Nephron progenitor cell (in vitro differentiated cells): ENCODE measurements around the gene GOLIM4.

Experiments
- DNase-seq: peaks from one replicate; pipeline ENCODE4 v3.0.0; 2021
- H3K27ac Mint-ChIP-seq: 2 replicates; pipeline ENCODE4 v1.8.0; 2021; ENCODE audit warnings: mild to moderate bottlenecking, moderate library complexity, mixed read lengths
- H3K27me3 Mint-ChIP-seq: 2 replicates; pipeline ENCODE4 v1.8.0; 2021; ENCODE audit warnings: mild to moderate bottlenecking, low read depth, mixed read lengths; ENCODE audit not compliant: poor library complexity
- H3K36me3 Mint-ChIP-seq: 2 replicates; pipeline ENCODE4 v1.8.0; 2021; ENCODE audit warnings: low read depth, mixed read lengths
- H3K4me1 Mint-ChIP-seq: 2 replicates; pipeline ENCODE4 v1.8.0; 2021; ENCODE audit warnings: mixed read lengths
- H3K4me3 Mint-ChIP-seq: 2 replicates; pipeline ENCODE4 v1.8.0; 2021; ENCODE audit warnings: mild to moderate bottlenecking, moderate library complexity, mixed read lengths
- H3K9me3 Mint-ChIP-seq: 2 replicates; pipeline ENCODE4 v1.8.0; 2021; ENCODE audit warnings: mild to moderate bottlenecking, moderate library complexity, mixed read lengths
- CTCF ChIP-seq: fragments of 200-600 bp; sonication (generic); IDR thresholded peaks from 2 replicates; pipeline ENCODE4 v1.5.0; 2021; ENCODE audit warnings: antibody characterized with exemption

Gene GOLIM4

GRCh38 chr3:168030577-168030976 is 65.1 kb downstream of the GOLIM4 start:
- no peak for DNase-seq
- no peak for TF ChIP-seq CTCF
- no peaks in the 10 kb centered on the region for H3K4me1 Mint-ChIP-seq
- peaks cover 60% of the 10 kb centered on the region for H3K36me3 Mint-ChIP-seq
- H3K27me3 Mint-ChIP-seq, result no peaks in the 10 kb centered on the region
- no peak overlapping the region for H3K4me3 Mint-ChIP-seq
- no peak overlapping the region for H3K27ac Mint-ChIP-seq
- no peaks in the 10 kb centered on the region for H3K9me3 Mint-ChIP-seq

DNA sequence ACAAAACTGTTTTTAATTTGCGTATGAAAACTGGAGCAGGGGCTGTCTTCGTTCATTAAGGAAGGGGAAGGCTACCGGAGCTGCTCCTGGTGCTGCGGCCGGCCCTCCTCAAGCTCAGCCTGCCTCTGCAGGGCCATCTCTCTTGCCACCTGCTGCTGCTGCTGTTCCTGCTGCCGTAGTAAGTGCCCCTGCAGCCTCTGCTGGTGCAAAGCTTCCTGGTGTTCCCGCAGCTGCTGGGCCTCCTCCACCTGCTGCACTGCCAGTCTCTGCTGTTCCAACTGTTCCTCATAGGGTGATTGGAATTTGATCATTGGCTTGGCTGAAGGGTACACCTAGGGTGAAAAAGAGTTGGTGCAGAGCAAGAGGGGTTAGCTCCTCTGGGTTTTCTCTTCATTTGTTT is 66.0 kb downstream of the GOLIM4 start:
- no peaks in the 10 kb centered on the region for H3K27me3 Mint-ChIP-seq
- peaks cover 60% of the 10 kb centered on the region for H3K36me3 Mint-ChIP-seq
- no peak for DNase-seq

DNA sequence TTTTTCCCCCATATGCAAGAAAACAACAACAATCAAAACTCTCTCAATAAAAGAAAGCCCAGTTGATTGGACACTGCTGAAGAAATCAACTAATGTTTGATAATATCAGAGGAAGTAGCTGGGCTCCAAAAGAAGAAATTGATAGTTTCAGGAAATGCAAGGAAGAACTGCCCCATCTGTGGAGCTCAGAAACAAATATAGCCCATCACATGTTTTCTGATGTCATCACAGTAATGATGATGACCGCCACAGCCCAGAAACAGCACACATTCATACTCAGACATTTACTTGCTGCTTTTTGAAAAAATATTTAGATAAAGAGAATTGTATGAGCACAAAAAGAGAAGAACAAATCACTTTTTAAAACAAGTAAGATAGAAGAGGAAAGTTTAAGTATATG is 67.6 kb downstream of the GOLIM4 start:
- Mint-ChIP-seq H3K27me3 (no peaks in the 10 kb centered on the region), H3K36me3 (peaks cover 65% of the 10 kb centered on the region), H3K4me3 (no peak overlapping the region), H3K27ac (no peak overlapping the region), H3K4me1 (no peaks in the 10 kb centered on the region), H3K9me3 (no peaks in the 10 kb centered on the region)
- no peak for TF ChIP-seq CTCF
- DNase-seq, result no peak

More for the DNA sequence above, 66.0 kb downstream of the GOLIM4 start:
- Mint-ChIP-seq H3K27ac (no peak overlapping the region), H3K9me3 (no peaks in the 10 kb centered on the region), H3K4me1 (no peaks in the 10 kb centered on the region), H3K4me3 (no peak overlapping the region)
- no peak for TF ChIP-seq CTCF

GRCh38 chr3:168026764-168027163 is 69.0 kb downstream of the GOLIM4 start:
- Mint-ChIP-seq H3K4me3 (no peak overlapping the region), H3K9me3 (no peaks in the 10 kb centered on the region), H3K27ac (no peak overlapping the region), H3K36me3 (peaks cover 70% of the 10 kb centered on the region), H3K4me1 (no peaks in the 10 kb centered on the region), H3K27me3 (no peaks in the 10 kb centered on the region)
- no peak for TF ChIP-seq CTCF
- DNase-seq, result no peak

GRCh38 chr3:168025076-168025475 is 70.6 kb downstream of the GOLIM4 start:
- Mint-ChIP-seq H3K27ac (no peak overlapping the region), H3K4me3 (no peak overlapping the region), H3K9me3 (no peaks in the 10 kb centered on the region), H3K4me1 (no peaks in the 10 kb centered on the region), H3K27me3 (no peaks in the 10 kb centered on the region), H3K36me3 (peaks cover 75% of the 10 kb centered on the region)
- TF ChIP-seq CTCF, result no peak
- no peak for DNase-seq

DNA sequence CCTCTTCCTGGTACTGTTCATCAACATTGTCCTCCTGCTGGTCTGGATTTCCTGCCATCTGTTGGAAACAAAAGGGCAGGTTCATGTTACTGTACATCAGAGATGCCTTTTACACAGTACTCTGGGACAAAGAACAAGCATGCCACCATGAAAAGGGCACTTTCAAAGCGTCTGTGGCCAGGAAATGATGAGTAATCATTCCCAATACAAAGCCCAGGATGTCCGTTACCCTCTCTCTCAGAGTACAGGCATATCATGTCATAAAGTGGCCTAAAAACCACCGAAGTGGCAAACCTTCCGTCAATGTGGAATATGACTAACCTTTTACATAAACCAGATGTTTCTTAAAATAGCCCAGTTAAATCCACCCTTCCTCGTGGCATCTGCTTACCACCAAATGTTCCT is 71.2 kb downstream of the GOLIM4 start:
- TF ChIP-seq CTCF, result no peak
- no peak for DNase-seq
- Mint-ChIP-seq H3K4me3 (no peak overlapping the region), H3K36me3 (peaks cover 75% of the 10 kb centered on the region), H3K27me3 (no peaks in the 10 kb centered on the region), H3K9me3 (no peaks in the 10 kb centered on the region), H3K27ac (no peak overlapping the region), H3K4me1 (no peaks in the 10 kb centered on the region)
